Naive thymus-derived CD4-positive, alpha-beta T cell (primary cell): ENCODE measurements around the gene RTN4R. TPM values are rescaled to one million over a fixed set of nuclear protein-coding genes. Genes with fewer than 3 reads are reported as not detected.
A peak's percentile ranks its signal among the peaks of the same experiment; 100 is the strongest.

ENCODE experiments used
- ATAC-seq: fragments of 150-1000 bp; cut with Tn5 transposase; 2 replicates; pipeline ENCODE4 v1.10.0; 2021; ENCODE audit warnings: mild to moderate bottlenecking, moderate library complexity
- CTCF ChIA-PET: fragments of 350-600 bp; sonication (Branson Sonifier 250); formaldehyde crosslinking; loops from one replicate; lab custom pipeline; 2021; ENCODE audit warnings: antibody characterized with exemption; lab: Charles Lee
- POLR2A ChIA-PET: fragments of 350-600 bp; sonication (Branson Sonifier 250); formaldehyde crosslinking; loops from one replicate; lab custom pipeline; 2021; ENCODE audit warnings: antibody characterized with exemption, inconsistent platforms; lab: Charles Lee
- DNase-seq, 9 donors: peaks; one replicate each; pipeline versions ENCODE4 v3.0.0 to v3.0.0-alpha.2; 2020 to 2022; ENCODE audit warnings: mixed read lengths in 1 of 9
- H3K27ac ChIP-seq: one replicate; pipeline ENCODE4 v1.7.0; 2013; ENCODE audit warnings: mild to moderate bottlenecking, low read depth, low read length, moderate library complexity
- H3K27me3 ChIP-seq, 2 donors: one replicate each; pipeline ENCODE4 v1.7.0; 2013; ENCODE audit warnings: low read length in 2 of 2, mild to moderate bottlenecking in 2 of 2, moderate library complexity in 2 of 2; ENCODE audit not compliant: control insufficient read depth in 2 of 2, insufficient read depth in 2 of 2
- H3K36me3 ChIP-seq, 3 experiments: 1 replicate in 2 of 3; 2 replicates in 1 of 3; pipeline ENCODE4 v1.7.0; 2013; ENCODE audit warnings: low read length in 3 of 3, mild to moderate bottlenecking in 3 of 3, moderate library complexity in 1 of 3; ENCODE audit not compliant: insufficient read depth in 3 of 3, control insufficient read depth in 2 of 3
- H3K4me1 ChIP-seq, 2 donors: one replicate each; pipeline ENCODE4 v1.7.0; 2013; ENCODE audit warnings: low read length in 2 of 2, mild to moderate bottlenecking in 2 of 2, moderate library complexity in 1 of 2; ENCODE audit not compliant: control insufficient read depth in 2 of 2, insufficient read depth in 2 of 2
- H3K4me3 ChIP-seq: 2 replicates; pipeline ENCODE4 v1.7.0; 2013; ENCODE audit warnings: mild to moderate bottlenecking, low read length
- H3K9me3 ChIP-seq, 3 experiments: 1 replicate in 2 of 3; 2 replicates in 1 of 3; pipeline ENCODE4 v1.7.0; 2013; ENCODE audit warnings: low read length in 3 of 3; ENCODE audit not compliant: control insufficient read depth in 2 of 3
- H3K27ac Mint-ChIP-seq, 9 donors: one replicate each; pipeline ENCODE4 v1.8.0; 2020 to 2022; ENCODE audit warnings: mixed read lengths in 9 of 9, mild to moderate bottlenecking in 8 of 9, moderate library complexity in 5 of 9, inconsistent platforms in 2 of 9
- H3K27me3 Mint-ChIP-seq, 5 donors: one replicate each; pipeline ENCODE4 v1.8.0; 2021 to 2022; ENCODE audit warnings: mixed read lengths in 5 of 5, mild to moderate bottlenecking in 1 of 5
- H3K36me3 Mint-ChIP-seq, 5 donors: one replicate each; pipeline ENCODE4 v1.8.0; 2020 to 2022; ENCODE audit warnings: mixed read lengths in 5 of 5, mild to moderate bottlenecking in 3 of 5, inconsistent platforms in 1 of 5
- H3K4me1 Mint-ChIP-seq, 7 donors: one replicate each; pipeline ENCODE4 v1.8.0; 2020 to 2022; ENCODE audit warnings: mixed read lengths in 7 of 7, mild to moderate bottlenecking in 3 of 7, inconsistent platforms in 1 of 7
- H3K4me3 Mint-ChIP-seq, 10 donors: one replicate each; pipeline ENCODE4 v1.8.0; 2020 to 2022; ENCODE audit warnings: mild to moderate bottlenecking in 10 of 10, mixed read lengths in 10 of 10, moderate library complexity in 6 of 10, inconsistent platforms in 2 of 10
- H3K9me3 Mint-ChIP-seq, 11 donors: one replicate each; pipeline ENCODE4 v1.8.0; 2020 to 2022; ENCODE audit warnings: mixed read lengths in 11 of 11, mild to moderate bottlenecking in 4 of 11, inconsistent platforms in 1 of 11, moderate library complexity in 1 of 11
- intact Hi-C, 2 donors: fragments of 100-400 bp; cut with micrococcal nuclease; formaldehyde crosslinking; loops; one replicate each; pipeline ENCODE4 v1.15.1; 2023
- polyA plus RNA-seq, 2 donors: library from polyadenylated mRNA; unstranded; fragments of 300-500 nt; fragmentation: Illumina TruSeq; gene quantifications; one replicate each; pipeline ENCODE4 v1.2.3, GENCODE V29; 2021
- total RNA-seq, 6 experiments: library from RNA in 5 of 6; stranded (reverse) in 5 of 6; gene quantifications; 1 replicate in 5 of 6; 2 replicates in 1 of 6; pipeline ENCODE4 v1.2.3 and lab custom pipeline; 2021 to 2026

Gene RTN4R
- total and polyA plus RNA-seq, 7 experiments from 2014 or later = 0.98 to 2.9 (median 2.0) TPM

DNA sequence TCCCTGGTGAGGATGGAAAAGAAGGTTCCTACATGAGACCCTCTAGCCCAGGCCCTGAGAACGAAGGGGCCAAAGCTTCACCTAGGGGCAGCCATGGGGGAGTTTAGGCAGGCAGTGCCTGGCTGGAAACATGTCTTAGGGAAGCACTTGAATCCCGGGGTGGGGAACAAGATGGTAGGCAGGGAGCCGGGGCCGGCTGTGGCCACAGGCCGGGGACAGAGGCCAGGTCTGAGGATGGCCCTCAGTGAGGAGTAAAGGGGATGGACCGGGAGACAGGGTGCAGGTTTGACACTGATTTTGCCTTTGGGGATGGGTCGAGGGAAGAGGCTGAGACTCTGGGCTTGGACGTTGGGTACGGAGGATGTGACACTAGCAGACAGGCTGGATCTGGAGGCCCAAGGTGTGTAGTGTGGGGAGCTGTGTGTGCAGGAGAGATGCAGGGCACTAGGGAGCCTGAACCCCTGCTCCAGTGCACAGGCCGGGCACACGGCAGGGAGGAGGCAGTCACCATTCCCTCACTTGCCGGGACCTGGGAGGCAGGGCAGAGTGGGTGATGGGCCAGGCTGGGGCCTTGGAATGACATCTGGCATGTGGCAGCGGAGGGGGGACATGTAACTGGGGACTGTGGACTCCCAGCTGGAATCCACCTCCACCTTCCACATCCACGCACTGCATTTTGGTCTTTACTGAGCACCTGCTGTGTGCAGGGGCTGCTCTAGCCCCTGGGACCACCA, 6.1 kb downstream of the RTN4R start:
- no peak for ATAC-seq
- Mint-ChIP-seq H3K27ac (peak overlapping the region in 1 of 9 donors; percentile 83), H3K9me3 (no peaks in the 10 kb centered on the region), H3K36me3 (no peaks in the 10 kb centered on the region), H3K4me3 (no peak overlapping the region), H3K4me1 (peaks cover 0 to 6% (median 5%) of the 10 kb centered on the region in 7 donors), H3K27me3 (peaks cover 0 to 6% (median 0%) of the 10 kb centered on the region in 5 donors)
- intact Hi-C loops = no loop called here
- no peaks in the 10 kb centered on the region for H3K36me3 ChIP-seq
- H3K4me3 ChIP-seq = no peak overlapping the region
- no peak overlapping the region for H3K27ac ChIP-seq
- ChIA-PET CTCF (interaction anchor here (0.6 kb wide), 1 partner anchor 106 kb away, joined by 3 read pairs; no protein-coding TSS in a partner anchor), POLR2A (interaction anchor here (0.6 kb wide), 1 partner anchor 24 kb away, joined by 3 read pairs; no protein-coding TSS in a partner anchor)
- H3K9me3 ChIP-seq = no peaks in the 10 kb centered on the region
- no peaks in the 10 kb centered on the region for H3K27me3 ChIP-seq
- no peak for DNase-seq
- no peaks in the 10 kb centered on the region for H3K4me1 ChIP-seq

DNA sequence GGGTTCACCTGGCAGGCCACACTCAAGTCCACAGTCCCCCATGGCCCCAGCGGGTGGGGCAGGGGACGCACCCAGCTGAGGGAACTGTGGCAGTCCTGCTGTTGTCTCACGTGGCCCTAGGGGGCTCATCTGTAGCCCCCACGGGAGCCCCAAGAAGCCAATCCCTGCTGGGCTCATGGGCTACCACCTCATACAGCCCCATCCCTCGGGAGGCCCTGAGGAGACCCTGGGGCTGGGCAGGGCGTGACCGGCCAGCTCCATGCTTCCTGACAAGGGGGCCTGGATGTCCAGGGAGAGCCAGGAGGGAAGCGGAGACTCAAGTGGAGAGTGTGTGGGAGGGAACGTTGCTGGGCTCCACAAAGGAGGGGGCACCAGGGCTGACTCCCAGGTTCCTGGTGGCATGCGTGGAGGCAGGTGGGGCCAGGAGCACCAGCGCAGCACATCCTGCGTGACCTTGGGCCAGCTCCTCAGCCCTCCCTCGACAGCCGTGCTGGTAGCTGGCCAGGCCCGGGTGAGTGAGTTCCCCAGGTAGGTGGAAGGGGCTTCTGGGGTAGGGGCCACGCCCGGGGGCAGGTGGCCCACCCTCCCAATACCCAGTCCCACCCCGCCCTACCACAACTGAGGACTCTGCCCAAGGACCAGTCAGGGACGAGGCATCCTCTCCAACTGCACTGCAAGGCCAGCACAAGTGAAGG, 7.9 kb downstream of the RTN4R start:
- ChIA-PET POLR2A (no interaction called here), CTCF (no interaction called here)
- H3K4me3 Mint-ChIP-seq = no peak overlapping the region
- Histone ChIP-seq H3K9me3 (no peaks in the 10 kb centered on the region), H3K4me1 (no peaks in the 10 kb centered on the region), H3K36me3 (no peaks in the 10 kb centered on the region), H3K4me3 (no peak overlapping the region), H3K27ac (no peak overlapping the region), H3K27me3 (no peaks in the 10 kb centered on the region)
- no peak overlapping the region for H3K27ac Mint-ChIP-seq
- H3K36me3 Mint-ChIP-seq = no peaks in the 10 kb centered on the region
- no peaks in the 10 kb centered on the region for H3K27me3 Mint-ChIP-seq
- intact Hi-C loops = no loop called here
- DNase-seq (no peak), ATAC-seq (no peak)
- no peaks in the 10 kb centered on the region for H3K9me3 Mint-ChIP-seq
- peaks cover 0 to 6% (median 0%) of the 10 kb centered on the region in 7 donors for H3K4me1 Mint-ChIP-seq

DNA sequence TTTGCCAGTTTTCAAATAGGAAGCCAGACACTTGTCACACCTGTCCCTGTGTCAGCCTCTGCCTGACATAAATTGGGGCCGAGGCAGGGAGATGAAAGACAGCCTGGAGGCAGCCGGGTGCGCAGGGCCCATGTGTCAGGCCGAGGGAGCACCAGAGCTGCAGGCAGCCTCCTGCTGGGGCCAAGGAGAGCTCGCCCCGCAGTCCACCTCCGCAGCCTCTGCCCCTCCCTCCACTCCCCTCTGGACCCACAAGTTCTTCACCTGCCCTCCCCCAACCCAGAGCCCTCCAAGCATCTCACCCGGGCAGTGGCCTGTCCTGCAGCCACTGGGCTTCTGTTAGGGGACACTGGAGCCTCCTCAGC, 8.8 kb downstream of the RTN4R start:
- POLR2A ChIA-PET = interaction anchor here (1.6 kb wide), 1 partner anchor 21 kb away, joined by 3 read pairs; no protein-coding TSS in a partner anchor
- Mint-ChIP-seq H3K27me3 (peaks cover 0 to 2% (median 0%) of the 10 kb centered on the region in 5 donors), H3K9me3 (no peaks in the 10 kb centered on the region), H3K36me3 (no peaks in the 10 kb centered on the region), H3K4me3 (no peak overlapping the region), H3K27ac (no peak overlapping the region), H3K4me1 (peaks cover 3 to 7% (median 6%) of the 10 kb centered on the region in 7 donors)
- Histone ChIP-seq H3K27me3 (no peaks in the 10 kb centered on the region), H3K36me3 (no peaks in the 10 kb centered on the region), H3K4me3 (no peak overlapping the region), H3K9me3 (no peaks in the 10 kb centered on the region), H3K4me1 (no peaks in the 10 kb centered on the region), H3K27ac (no peak overlapping the region)
- ATAC-seq (no peak), DNase-seq (no peak)
- intact Hi-C loops = no loop called here
- CTCF ChIA-PET = no interaction called here

DNA sequence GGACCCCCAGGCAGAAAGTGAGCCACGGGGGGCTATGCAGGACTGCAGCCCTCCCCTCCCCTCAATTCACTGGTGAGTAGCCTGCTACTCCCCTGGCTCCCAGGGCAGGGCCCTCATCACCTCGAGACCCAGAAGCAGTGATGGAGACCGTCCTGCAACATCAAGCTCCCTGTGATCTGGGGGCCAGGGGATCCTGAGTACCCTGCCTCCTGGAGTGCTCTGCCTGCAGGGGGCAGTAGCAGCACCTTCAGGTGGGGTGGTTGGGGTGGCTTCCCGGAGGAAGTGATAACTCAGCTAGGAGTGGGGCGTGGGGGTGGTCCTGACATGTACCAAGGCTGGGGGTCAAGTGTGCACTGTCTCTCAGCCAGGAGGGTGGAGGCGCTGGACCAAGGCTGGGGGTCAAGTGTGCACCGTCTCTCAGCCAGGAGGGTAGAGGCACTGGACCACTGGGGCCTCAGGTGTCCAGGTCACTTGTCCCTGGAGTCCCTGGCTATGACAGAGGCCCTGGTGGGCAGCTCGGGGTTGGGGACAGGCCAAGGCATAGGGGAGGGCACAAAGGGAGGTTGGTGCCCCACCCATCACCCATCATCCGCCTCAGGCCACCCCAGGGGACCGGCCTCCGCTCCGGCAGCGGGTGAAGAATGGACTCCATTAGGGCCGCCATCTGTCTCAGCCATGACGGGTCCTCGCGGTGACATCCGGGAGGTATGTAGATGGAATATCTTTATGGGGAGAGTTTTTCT, 9.4 kb downstream of the RTN4R start:
- Histone ChIP-seq H3K4me1 (no peaks in the 10 kb centered on the region), H3K27ac (no peak overlapping the region), H3K9me3 (no peaks in the 10 kb centered on the region), H3K4me3 (no peak overlapping the region), H3K36me3 (no peaks in the 10 kb centered on the region), H3K27me3 (no peaks in the 10 kb centered on the region)
- H3K27me3 Mint-ChIP-seq = peaks cover 0 to 2% (median 0%) of the 10 kb centered on the region in 5 donors
- H3K27ac Mint-ChIP-seq = no peak overlapping the region
- peaks cover 5 to 10% (median 6%) of the 10 kb centered on the region in 7 donors for H3K4me1 Mint-ChIP-seq
- no peaks in the 10 kb centered on the region for H3K36me3 Mint-ChIP-seq
- ChIA-PET CTCF (no interaction called here), POLR2A (interaction anchor here (1.0 to 1.6 kb wide), 2 partner anchors 14 to 20 kb away, joined by 3 to 4 read pairs; no protein-coding TSS in a partner anchor)
- intact Hi-C loops = no loop called here
- peak; percentile 26 for ATAC-seq
- DNase-seq = no peak
- H3K9me3 Mint-ChIP-seq = no peaks in the 10 kb centered on the region
- no peak overlapping the region for H3K4me3 Mint-ChIP-seq

DNA sequence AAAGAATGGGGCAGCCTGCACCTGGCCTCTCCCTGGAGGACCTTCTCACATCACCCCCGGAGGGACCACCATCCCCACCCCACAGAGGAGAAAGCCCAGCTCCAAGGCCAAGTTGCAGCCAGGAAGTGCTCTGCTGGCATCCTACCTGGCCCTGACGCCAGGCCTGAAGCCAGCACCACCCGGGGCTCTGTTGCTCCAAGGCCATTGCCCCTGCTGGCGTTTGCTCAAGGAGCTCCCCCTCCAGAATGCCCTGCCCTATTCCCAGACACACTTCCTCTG, 10.2 kb downstream of the RTN4R start:
- no peak overlapping the region for H3K27ac ChIP-seq
- CTCF ChIA-PET = no interaction called here
- DNase-seq (no peak), ATAC-seq (no peak)
- no peaks in the 10 kb centered on the region for H3K27me3 ChIP-seq
- no peak overlapping the region for H3K27ac Mint-ChIP-seq
- intact Hi-C loops = no loop called here
- POLR2A ChIA-PET = interaction anchor here (1.0 to 1.6 kb wide), 2 partner anchors 14 to 19 kb away, joined by 3 to 4 read pairs; no protein-coding TSS in a partner anchor
- H3K27me3 Mint-ChIP-seq = peaks cover 0 to 2% (median 0%) of the 10 kb centered on the region in 5 donors
- no peaks in the 10 kb centered on the region for H3K36me3 Mint-ChIP-seq
- H3K4me3 Mint-ChIP-seq = no peak overlapping the region
- H3K4me1 ChIP-seq = no peaks in the 10 kb centered on the region
- no peaks in the 10 kb centered on the region for H3K36me3 ChIP-seq
- H3K4me3 ChIP-seq = no peak overlapping the region
- peaks cover 5 to 12% (median 6%) of the 10 kb centered on the region in 7 donors for H3K4me1 Mint-ChIP-seq
- H3K9me3 ChIP-seq = no peaks in the 10 kb centered on the region
- H3K9me3 Mint-ChIP-seq = no peaks in the 10 kb centered on the region

DNA sequence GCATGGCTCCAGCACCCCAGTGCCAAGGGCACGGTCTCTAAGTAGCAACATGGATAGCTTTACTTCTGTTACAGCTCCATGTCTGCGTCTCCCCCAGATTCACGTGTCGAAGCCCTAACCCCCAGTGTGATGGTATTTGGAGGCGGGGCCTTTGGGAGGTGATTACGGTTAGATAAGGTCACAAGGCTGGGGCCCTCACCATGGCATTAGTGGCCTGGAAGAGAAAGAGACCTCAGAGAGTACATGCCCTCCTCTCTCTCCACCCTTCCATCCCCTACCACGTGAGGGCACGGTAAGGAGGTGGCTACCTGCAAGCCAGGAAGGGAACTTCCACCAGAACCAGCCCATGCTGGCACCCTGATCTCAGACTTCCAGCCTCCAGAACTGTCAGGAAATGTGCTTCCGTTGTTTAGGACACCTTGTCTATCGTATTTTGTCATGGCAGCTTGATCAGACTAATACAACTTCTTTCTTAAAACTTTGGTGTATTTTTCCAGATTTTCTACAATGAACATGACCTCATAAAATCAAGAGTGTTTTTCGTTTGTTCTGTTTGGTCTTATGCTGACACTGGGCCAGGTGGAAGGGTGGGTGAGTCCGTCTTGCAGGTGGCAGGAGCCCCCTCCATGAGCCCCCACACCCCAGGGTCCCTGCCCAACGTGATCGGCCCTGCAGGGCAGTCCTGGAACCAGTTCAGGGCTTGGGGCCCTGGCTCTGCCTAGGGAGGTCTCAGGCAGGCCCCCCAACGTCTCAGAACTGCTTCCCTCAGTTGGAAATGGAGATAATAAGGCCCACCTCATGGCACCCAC, 10.7 kb downstream of the RTN4R start:
- Histone ChIP-seq H3K4me3 (no peak overlapping the region), H3K36me3 (no peaks in the 10 kb centered on the region), H3K9me3 (no peaks in the 10 kb centered on the region), H3K27ac (no peak overlapping the region), H3K4me1 (no peaks in the 10 kb centered on the region), H3K27me3 (no peaks in the 10 kb centered on the region)
- Mint-ChIP-seq H3K4me1 (peaks cover 5 to 12% (median 6%) of the 10 kb centered on the region in 7 donors), H3K9me3 (no peaks in the 10 kb centered on the region), H3K27me3 (peaks cover 0 to 2% (median 0%) of the 10 kb centered on the region in 5 donors), H3K36me3 (no peaks in the 10 kb centered on the region), H3K4me3 (no peak overlapping the region), H3K27ac (no peak overlapping the region)
- ChIA-PET CTCF (no interaction called here), POLR2A (interaction anchor here (1.0 kb wide), 1 partner anchor 13 kb away, joined by 4 read pairs; no protein-coding TSS in a partner anchor)
- no peak for ATAC-seq
- intact Hi-C loops = no loop called here
- no peak for DNase-seq
